A549 (cell line): Measurements from ENCODE around the gene VPS37B.

Source experiments
- TF ChIP-seq, protein P1 (sequence below): fragments of >200 bp; sonication (Bioruptor Twin); formaldehyde crosslinking; IDR thresholded peaks from 3 replicates; pipeline ENCODE4 v1.5.1; 2016
- TF ChIP-seq, protein P2 (sequence below): fragments of 200-600 bp; sonication (generic); IDR thresholded peaks from 2 replicates; pipeline ENCODE4 v1.6.1; 2016; ENCODE audit warnings: antibody characterized with exemption, mild to moderate bottlenecking, moderate library complexity

DNA sequence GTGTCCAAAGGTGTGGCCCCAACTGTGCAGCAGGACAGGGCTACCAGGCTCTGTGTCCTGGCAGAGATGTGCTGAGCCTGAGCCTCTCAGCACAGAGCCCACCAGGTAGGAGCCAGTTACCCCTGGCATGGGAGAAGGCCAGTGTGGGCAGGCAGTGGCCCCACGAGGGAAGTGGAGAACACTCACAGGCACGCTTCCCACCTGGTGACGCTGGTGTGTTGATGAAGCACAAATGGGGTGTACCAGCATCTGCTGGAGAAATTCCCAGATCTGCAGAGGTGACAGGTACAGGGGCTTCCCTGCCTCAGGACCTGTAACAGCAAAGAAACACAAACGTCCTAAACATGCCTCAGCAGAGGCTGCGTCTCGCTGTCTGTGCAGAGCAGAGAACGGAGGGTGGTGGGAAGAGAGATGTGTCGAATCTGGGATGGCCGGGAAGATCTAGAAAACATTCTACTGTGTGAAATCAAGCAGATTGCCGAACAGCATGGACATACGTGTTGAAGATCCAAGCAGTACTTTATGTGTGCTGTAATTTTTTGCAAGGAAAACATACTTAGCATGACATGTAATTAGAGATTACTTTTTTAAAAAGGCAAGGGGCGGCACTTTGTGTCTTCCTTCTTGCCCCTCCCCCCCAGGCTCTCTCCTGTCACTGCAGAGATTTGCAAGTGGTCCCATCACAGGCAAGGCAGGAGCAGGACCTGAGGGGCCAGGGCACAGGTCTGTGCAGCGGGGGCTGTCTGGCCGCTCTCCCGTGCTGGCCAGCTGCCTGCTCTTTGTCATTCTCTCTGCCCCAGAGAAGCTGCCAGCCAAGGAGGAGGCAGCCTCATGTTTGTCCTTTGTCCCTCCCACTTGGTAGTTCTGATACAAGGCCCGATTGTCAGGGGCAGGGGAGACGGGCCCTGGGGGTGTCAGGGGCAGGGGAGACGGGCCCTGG is 43.3 kb downstream of the VPS37B start:
- TF ChIP-seq, protein P1, sequence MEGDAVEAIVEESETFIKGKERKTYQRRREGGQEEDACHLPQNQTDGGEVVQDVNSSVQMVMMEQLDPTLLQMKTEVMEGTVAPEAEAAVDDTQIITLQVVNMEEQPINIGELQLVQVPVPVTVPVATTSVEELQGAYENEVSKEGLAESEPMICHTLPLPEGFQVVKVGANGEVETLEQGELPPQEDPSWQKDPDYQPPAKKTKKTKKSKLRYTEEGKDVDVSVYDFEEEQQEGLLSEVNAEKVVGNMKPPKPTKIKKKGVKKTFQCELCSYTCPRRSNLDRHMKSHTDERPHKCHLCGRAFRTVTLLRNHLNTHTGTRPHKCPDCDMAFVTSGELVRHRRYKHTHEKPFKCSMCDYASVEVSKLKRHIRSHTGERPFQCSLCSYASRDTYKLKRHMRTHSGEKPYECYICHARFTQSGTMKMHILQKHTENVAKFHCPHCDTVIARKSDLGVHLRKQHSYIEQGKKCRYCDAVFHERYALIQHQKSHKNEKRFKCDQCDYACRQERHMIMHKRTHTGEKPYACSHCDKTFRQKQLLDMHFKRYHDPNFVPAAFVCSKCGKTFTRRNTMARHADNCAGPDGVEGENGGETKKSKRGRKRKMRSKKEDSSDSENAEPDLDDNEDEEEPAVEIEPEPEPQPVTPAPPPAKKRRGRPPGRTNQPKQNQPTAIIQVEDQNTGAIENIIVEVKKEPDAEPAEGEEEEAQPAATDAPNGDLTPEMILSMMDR: no peak
- TF ChIP-seq, protein P2, sequence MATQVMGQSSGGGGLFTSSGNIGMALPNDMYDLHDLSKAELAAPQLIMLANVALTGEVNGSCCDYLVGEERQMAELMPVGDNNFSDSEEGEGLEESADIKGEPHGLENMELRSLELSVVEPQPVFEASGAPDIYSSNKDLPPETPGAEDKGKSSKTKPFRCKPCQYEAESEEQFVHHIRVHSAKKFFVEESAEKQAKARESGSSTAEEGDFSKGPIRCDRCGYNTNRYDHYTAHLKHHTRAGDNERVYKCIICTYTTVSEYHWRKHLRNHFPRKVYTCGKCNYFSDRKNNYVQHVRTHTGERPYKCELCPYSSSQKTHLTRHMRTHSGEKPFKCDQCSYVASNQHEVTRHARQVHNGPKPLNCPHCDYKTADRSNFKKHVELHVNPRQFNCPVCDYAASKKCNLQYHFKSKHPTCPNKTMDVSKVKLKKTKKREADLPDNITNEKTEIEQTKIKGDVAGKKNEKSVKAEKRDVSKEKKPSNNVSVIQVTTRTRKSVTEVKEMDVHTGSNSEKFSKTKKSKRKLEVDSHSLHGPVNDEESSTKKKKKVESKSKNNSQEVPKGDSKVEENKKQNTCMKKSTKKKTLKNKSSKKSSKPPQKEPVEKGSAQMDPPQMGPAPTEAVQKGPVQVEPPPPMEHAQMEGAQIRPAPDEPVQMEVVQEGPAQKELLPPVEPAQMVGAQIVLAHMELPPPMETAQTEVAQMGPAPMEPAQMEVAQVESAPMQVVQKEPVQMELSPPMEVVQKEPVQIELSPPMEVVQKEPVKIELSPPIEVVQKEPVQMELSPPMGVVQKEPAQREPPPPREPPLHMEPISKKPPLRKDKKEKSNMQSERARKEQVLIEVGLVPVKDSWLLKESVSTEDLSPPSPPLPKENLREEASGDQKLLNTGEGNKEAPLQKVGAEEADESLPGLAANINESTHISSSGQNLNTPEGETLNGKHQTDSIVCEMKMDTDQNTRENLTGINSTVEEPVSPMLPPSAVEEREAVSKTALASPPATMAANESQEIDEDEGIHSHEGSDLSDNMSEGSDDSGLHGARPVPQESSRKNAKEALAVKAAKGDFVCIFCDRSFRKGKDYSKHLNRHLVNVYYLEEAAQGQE: no peak
